ENCODE measurements around the gene AMPH. TPM values are rescaled to one million over a fixed set of nuclear protein-coding genes. Genes with fewer than 3 reads are reported as not detected.

Gene AMPH
- total and polyA plus RNA-seq, 8 donors: 0.90 to 12.5 (median 10.7) TPM

- Histone ChIP-seq H3K27ac (peak overlapping the region; percentile 45 to 91), H3K36me3 (no peaks in the 10 kb centered on the region), H3K4me3 (peak overlapping the region in 1 of 2 donors; percentile 28), H3K4me1 (peaks cover 0 to 46% of the 10 kb centered on the region in 2 donors), H3K9me3 (no peaks in the 10 kb centered on the region), H3K27me3 (no peaks in the 10 kb centered on the region)
- DNase-seq (peak; percentile 42 to 94 (median 88)), ATAC-seq (peak; percentile 98)
- intact Hi-C loops (cut with DNase I): loop anchor here in 1 of 2 donors (10.0 kb wide), 1 partner anchor 111 kb away; no protein-coding TSS in a partner anchor
- peak; percentile 85 to 97 for TF ChIP-seq CTCF (IDR thresholded peaks at IDR 0.05)
Measured at GRCh38 chr7:38335492-38336147, 295.6 kb downstream of the AMPH start.

- no peaks in the 10 kb centered on the region for H3K9me3 ChIP-seq
- H3K27ac ChIP-seq: peak overlapping the region; percentile 45 to 91
- H3K4me3 ChIP-seq: peak overlapping the region in 1 of 2 donors; percentile 28
- peaks cover 0 to 41% of the 10 kb centered on the region in 2 donors for H3K4me1 ChIP-seq
- TF ChIP-seq CTCF (IDR thresholded peaks at IDR 0.05): no peak
- DNase-seq (no peak), ATAC-seq (peak; percentile 28)
- intact Hi-C loops (cut with DNase I): loop anchor here in 1 of 2 donors (10.0 kb wide), 1 partner anchor 110 kb away; no protein-coding TSS in a partner anchor
- H3K27me3 ChIP-seq: no peaks in the 10 kb centered on the region
- H3K36me3 ChIP-seq: no peaks in the 10 kb centered on the region
Measured at GRCh38 chr7:38335128-38335491, 296.1 kb downstream of the AMPH start.

- no peaks in the 10 kb centered on the region for H3K27me3 ChIP-seq
- intact Hi-C loops (cut with DNase I): loop anchor here in 1 of 2 donors (10.0 kb wide), 1 partner anchor 109 kb away; no protein-coding TSS in a partner anchor
- ATAC-seq: no peak
Measured at GRCh38 chr7:38334163-38334562, 297.0 kb downstream of the AMPH start.

More at GRCh38 chr7:38334163-38334562, 297.0 kb downstream of the AMPH start:
- Histone ChIP-seq H3K4me3 (peak overlapping the region in 1 of 2 donors; percentile 28), H3K9me3 (no peaks in the 10 kb centered on the region), H3K36me3 (no peaks in the 10 kb centered on the region), H3K27ac (peak overlapping the region in 1 of 2 donors; percentile 91), H3K4me1 (peaks cover 0 to 39% of the 10 kb centered on the region in 2 donors)
- DNase-seq: no peak
- no peak for TF ChIP-seq CTCF (IDR thresholded peaks at IDR 0.05)

All from left lung (tissue), 10 donors.